Activated T-helper 1 cell treated with anti-CD3 and anti-CD28 coated beads, Interleukin-2, amount 50 U/mL, for 16 hours (primary cell): Measurements from ENCODE around the gene TNNI2.
"Not testable (repeated sequence)": the region's sequence is repeated elsewhere in the genome, so short reads cannot be mapped to it uniquely, and the experiment has no call there.

Experiments
- DNase-seq, 2 donors: peaks; one replicate each; pipeline ENCODE4 v3.0.0-alpha.2; 2020; ENCODE audit warnings: low read depth in 1 of 2, low spot score in 1 of 2

TNNI2 gene

DNA sequence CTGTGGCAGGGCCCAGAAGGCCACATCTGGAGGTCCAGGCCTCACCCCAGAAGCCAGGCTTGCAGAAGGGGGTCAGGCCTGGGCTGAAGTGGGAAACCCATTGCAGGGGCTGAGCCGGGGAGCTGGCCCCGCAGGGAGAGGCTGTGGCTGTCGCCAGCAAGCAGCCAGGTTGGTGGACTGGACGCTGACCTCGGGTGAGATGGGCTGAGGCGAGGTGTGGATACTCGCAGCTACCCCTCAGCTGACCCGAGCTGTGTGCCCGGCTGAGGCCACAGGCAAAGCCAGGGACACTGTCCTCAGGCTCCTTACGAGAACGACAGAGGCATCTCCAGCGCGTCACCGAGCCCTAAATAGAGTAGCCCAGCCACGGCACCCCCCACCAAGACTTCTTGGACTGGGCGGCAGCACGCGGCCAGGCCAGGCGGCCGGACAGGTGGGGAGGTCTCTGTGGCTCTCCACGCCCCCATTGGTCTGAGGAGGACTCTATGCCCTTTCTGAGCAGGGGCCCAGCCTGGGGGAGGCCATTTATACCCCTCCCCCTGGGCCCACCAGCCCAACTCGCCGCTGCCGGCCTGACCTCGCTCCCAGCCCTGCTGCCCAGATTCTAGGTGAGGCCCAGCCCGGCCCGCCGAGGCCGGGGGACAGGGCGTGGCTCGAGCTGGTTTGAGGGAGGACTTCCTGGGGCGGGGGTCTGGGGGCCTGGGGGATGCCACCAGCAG is at the start of gene TNNI2:
Gene TNNI2, plus strand, starts transcription at position 556 of the 719 bp plus-strand sequence. CDS start 716 bp downstream, outside the sequence.
- no peak for DNase-seq

DNA sequence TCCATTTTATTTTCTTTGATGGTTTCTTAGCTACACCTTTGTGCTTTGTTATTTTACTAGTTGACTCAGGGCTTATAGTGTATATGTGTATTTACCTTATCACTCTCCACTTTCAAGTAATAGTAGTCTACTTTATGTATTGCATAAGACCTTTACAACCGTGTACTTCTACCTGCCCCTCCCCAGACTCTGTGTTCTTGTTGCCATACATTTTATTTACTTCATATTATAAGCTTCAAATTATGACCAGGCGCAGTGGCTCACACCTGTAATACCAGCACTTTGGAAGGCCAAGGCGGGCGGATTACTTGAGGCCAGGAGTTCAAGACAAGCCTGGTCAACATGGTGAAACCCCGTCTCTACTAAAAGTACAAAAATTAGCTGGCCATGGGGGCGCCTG is 46.9 kb upstream of the TNNI2 start:
- no peak for DNase-seq

DNA sequence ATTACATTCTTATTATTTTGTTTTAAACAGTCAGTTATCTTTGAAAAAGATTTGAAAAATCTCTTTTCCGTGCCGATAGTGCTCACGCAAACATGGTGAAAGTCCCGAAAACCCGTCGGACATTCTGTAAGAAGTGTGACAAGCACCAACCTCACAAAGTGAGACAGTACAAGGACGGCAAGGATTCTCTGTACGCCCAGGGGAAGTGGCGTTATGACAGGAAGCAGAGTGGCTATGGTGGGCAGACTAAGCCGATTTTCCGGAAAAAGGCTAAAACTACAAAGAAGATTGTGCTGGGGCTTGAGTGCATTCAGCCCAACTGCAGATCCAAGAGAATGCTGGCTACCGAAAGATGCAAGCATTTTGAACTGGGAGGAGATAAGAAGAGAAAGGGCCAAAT is 46.3 kb upstream of the TNNI2 start:
- DNase-seq, result no peak

DNA sequence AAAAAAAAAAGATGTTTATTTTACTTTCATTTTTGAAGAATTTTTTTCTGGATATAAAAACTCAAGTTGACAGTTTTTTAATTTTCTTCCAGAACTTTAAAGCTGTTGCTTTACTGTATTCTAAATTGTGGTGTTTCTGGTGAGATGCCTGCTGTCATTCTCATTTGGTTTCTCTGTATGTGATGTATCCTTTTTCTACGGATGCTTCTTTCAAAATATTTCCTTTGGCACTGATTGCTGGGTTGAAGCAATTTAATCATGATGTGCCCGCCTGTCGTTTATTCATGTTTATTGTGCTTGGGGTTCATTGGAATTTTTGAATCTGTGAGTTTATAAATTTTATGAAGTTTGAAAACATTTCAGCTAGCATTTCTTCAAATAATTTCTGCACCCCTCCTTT is 45.7 kb upstream of the TNNI2 start:
- DNase-seq, result no peak

DNA sequence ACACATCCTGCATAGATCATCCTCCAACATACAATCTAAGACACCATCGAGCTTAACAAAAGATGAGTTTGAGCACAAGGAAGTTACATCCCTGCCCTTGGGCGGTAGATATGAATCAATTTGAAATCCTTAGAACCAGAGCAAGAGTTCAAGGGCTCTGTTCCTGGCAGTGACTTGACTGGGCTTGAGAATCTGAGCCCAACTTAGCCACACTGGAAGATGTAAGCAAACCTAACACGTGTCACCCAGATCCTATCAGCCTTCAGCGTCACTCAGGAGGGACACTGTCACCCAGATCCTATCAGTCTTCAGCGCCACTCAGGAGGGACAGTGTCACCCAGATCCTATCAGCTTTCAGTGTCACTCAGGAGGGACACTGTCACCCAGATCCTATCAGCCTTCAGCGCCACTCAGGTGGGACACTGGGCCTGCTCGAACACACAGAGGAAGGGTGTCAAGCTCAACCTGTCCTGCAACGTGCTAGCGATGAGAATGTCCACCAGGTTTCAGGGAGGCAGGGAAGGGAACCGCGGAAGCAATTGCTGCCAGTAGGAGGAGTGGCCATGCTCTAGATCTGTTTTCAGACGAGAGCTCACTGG is 42.3 kb upstream of the TNNI2 start:
- no peak for DNase-seq

DNA sequence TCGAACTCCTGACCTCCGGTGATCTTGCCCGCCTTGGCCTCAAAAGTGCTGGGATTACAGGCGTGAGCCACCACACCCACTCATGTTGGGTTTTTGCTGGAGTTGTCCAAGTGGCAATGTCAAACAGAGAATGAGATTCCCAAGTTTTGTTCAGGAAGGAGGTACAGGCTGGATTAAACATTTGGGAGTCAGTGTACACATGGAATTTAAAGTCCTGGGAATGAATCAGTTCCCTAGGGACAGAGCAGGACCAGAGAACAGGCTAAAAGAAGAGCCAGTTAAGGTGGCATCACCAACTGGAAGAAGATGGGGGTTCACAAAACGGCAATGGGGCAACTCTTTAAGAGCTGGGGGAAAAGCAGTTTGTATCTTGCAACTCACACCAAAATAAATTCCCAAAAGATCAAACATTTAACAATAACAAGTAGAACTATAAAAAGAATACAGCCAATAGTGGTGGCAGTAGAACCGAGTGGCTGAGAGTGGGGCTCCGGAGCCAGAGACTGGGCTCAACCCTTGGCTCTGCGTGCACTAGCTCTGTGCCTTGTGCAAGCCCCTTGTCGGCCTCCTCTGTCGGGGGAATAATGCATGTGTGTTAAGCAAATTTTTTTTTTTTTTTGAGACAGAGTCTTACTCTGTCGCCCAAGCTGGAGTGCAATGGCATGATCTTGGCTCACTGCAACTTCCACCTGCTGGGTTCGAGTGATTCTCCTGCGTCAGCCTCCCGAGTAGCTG is 41.2 kb upstream of the TNNI2 start:
- no peak for DNase-seq

DNA sequence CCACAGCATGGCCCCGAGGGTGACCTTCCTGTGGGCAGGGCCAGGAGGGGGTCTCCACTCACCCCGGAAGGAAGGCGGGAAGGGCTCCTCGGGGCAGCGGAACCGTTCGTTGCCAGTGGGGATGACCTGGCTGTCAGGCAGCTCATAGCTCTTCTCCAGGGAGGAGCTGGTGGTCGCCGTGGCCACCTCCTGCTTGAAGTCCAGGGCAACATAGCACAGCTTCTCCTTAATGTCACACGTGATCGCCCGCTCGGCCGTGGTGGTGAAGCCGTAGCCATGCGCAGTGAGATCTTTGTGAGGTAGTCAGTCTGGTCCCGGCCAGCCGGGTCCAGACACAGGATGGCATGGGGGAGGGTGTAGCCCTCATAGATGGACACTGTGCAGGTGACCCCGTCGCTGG is 35.5 kb upstream of the TNNI2 start:
- DNase-seq, result no peak

DNA sequence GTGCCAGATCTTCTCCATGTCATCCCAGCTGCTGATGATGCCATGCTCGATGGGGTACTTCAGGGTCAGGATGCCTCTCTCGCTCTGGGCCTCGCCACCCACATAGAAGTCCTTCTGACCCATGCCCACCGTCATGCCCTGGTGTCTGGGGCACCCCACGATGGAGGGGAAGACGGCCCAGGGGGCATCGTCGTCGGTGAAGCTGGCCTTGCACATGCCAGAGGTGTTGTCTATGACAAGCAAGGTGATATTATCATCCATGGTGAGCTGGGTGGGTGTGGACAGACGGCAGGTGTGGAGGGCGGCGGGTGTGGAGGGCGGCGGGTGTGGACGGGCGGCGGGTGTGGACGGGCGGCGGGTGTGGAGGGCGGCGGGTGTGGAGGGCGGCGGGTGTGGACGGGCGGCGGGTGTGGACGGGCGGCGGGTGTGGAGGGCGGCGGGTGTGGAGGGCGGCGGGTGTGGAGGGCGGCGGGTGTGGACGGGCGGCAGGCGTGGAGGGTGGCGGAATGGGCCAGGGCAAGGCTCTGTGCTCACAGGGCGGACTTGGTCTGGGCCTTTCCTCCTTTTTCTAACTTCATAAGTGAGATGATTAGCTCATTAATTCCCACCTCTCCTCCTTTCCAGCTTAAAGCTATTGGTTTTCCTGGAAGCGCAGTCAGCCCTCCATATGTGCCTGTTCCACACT is 34.8 kb upstream of the TNNI2 start:
- not testable (repeated sequence) for DNase-seq

DNA sequence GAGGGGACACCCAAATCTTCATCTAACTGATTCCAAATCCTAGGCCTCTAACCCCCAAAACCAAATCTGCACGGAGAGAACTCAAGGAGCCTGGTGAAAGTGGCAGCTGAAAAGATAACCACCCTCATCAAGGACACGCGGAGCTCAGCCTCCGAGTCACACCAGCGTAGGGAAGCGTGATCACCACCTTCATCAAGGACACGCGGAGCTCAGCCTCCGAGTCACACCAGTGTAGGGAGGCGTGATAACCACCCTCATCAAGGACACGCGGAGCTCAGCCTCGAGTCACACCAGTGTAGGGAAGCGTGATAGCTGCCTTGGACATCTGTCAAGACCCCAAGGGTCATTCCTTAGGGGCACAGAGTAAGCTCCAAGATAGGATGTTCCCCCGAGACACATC is 33.3 kb upstream of the TNNI2 start:
- DNase-seq, result no peak

DNA sequence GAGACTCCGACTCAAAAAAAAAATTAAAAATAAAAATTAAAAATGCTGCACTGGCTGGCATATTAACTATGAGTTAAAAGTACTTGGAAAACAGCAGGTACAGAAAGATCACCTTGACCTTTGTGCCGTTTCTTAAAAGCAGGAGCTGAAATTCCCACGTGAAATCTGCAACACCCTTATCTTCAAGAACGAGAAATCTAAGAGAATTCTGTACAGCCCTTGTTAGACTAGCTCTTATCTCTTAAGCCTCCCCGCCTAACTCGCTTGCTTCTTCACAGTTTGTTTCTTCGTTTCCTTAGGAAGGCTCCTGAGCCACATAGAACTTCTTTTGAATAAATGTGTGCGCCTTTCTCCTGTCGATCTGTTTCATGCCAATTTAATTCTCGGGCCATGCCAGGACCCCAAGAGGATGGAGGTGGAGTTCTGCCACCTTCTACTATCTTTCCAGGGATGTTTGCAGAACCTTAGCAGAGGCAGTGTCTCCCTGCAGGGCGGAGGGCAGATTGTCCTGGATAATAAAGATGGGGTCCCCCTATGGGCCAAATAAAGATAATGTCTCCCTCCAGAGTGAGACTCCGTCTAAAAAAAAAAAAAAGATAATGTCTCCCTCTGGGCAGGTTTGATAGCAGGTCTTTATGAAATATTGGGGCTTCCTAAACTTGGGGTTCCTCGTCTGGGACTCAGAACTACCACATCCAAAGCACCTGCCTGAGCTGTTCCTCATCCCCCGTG is 31.4 kb upstream of the TNNI2 start:
- DNase-seq, result no peak

DNA sequence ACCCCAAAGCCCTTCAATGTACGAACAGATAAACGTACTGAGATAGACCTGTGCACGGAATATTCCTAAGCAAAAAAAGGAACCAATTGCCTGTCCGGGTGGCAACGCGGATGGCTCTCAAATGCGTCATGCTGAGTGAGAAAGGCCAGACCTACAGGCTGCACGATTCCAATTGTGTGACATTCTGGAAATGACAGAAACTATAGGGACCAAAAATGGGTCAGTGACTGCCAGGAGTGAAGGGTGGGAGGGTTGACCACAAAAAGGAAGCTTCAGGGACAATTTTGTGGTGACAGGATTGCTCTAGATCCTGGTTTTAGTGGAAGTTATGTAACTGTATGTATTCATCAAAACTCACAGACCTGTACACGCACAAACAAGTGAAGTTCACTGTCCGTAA is 28.0 kb upstream of the TNNI2 start:
- DNase-seq, result no peak

DNA sequence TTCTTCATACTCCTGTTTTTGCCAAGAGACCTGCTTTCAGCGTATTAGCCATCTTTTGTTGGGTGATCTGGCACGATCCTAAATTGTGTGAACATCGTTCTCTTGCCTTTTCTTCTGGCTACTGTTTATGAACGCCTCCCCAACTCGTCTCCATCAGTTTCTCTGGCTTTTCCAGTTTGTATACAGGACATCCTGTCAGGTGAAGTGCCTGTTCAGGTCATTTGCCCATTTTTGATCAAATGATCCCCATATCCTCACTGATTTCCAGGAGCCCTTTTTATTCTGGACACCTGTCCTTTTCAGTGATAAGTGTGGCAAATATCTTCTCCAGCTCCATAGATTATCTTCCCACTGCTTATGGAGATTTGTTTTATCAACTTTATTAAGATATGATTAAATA is 26.5 kb upstream of the TNNI2 start:
- no peak for DNase-seq

DNA sequence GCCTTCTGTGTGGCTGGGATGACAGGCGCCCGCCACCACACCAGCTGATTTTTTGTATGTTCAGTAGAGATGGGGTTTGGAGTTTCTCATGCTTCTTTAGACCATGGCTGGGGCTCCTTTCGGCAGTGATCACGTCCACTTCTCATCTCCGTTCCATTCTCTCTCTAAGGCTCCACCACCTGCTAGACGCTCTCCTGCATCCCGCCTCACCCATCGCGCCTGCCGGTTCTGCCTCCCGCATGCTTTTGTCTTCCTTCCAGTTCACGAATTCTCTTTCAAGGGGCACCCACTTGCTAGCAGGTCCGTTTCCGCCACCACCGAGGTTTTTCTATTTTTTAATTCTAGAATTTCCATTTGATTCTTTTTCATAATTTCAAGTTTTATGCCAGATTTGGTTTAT is 26.0 kb upstream of the TNNI2 start:
- no peak for DNase-seq

DNA sequence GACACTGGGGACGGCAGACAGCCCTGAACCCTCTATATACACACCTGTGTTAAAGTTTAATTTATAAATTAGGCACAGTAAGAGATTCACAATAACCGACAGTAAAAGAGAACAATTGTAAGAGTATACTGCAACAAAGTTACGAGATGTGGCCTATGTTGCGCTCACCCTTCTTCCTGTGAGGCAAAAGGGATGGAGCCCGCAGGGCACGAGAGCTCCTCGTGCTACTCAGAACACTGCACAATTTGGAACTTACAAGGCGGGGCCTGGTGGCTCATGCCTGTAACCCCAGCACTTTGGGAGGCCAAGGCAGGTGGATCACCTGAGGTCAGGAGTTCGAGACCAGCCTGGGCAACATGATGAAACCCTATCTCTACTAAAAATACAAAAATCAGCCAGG is 25.4 kb upstream of the TNNI2 start:
- DNase-seq, result not testable (repeated sequence)

DNA sequence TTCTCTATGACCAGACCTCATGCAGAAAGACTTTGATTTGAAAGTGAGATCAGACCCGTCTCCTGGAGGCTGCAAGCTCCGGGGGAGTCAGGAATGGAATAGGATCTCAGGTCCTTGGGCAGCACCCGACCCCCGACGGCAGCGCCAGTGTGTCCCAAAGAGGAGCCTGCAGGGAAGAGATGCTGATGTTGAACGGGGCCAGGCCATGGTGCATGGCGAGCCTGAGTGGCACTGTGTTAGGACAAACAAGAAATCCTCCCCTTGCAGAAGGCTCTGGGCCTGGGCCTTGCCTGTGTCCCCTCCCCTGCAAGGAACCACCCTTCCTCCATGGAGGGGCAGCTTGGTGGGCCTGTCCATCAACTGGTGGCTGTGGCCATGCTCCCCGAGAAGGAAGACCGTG is 24.1 kb upstream of the TNNI2 start:
- DNase-seq, result no peak

DNA sequence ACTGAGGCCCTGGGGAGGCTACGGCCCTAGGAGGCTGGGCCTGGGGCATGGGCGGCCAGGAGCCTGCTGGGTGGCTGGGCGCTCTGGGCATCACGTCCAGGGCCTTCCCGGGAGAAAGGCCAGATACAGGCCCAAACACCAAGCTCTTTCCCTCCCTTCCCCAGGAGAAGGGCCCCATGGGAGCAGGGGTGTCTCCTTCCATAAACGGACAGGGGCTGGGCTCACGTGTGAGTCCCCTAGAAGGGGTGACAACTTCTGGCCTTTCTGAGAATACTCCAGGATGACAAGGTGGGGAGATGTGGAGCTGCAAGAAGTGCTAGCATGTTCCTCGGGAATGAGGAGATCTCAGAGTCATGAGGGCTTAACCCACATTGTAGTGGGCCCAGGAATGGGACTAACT is 23.5 kb upstream of the TNNI2 start:
- no peak for DNase-seq

DNA sequence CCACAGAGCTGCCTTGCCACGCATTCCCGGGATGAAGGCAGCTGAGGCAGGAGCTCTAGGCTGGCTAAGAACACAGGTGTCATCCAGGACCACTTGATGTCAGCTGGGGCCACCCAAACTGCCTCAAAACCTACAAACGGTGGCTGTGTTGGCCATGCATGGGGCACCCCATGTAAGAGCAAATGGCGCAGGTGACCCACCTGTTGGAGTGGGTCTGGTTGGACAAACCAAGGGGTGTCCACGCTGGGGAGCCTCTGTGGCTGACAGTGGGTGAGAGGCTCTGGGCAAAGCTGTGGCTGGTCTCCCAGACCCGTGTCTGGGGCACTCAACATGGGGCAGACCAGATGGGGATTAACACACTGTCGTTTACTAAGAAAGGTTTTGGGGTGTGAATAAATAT is 23.0 kb upstream of the TNNI2 start:
- no peak for DNase-seq

DNA sequence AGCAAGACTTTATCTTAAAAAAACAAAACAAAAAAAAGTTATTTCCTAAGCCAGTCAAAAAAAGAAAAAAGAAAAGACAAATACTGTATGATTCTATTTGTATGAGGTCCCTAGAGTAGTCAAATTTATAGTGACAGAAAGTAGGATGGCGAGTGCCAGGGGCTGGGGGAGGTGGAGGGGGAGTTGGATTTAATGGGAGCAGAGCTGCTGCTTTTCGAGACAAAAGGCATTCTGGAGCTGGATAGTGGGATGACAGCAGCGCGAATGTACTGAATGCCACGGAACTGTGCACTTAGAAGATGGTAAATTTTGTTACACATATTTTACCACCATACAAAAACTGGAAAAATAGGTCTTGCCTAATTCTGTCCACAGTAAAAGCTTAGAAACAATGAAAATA is 21.8 kb upstream of the TNNI2 start:
- DNase-seq, result no peak

DNA sequence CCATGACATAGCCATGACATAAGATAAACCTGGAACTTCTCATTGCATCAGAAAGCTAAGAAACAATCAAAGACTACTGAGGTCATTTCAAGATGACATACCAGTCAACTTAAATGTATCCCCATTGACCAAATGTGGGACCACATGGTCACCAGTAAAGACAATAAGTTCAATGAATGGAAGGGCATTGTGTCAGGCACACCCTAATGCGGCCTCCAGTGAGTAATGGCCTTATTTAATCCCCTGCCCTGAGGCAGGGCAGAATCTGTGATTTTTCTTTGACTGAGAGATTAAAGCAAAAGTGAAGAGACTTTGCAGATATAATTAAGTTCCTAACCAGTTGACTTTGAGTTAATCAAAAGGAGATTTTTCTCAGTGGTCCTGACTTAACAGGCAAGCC is 21.3 kb upstream of the TNNI2 start:
- no peak for DNase-seq

DNA sequence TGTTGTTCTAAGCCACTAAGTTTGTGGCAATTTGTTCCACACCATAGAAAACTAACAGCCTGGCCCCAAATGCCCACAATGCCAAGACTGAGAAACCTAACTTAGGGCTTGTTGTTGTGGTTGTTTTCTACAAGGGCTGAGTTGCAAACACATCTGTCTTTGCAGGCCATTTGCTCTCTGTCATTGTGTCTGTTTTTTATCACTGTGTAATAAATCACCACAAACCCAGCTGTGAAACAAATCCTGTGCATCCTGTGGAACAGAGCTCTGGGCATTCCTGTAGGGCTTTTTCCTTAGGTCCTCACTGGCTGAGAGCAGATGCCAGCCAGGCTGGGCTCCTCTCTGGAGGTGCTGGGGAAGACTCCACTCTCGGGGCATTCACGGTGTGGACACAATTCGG is 19.7 kb upstream of the TNNI2 start:
- no peak for DNase-seq
